Activated naive CD4-positive, alpha-beta T cell treated with anti-CD3 and anti-CD28 coated beads, Interleukin-2, amount 50 U/mL, for 72 hours (primary cell): ENCODE data around the gene TMBIM1. TPM values are rescaled to one million over a fixed set of nuclear protein-coding genes. Genes with fewer than 3 reads are reported as not detected.

ENCODE experiments used
- ATAC-seq, 2 donors: fragments of 150-1000 bp; cut with Tn5 transposase; 2 replicates each; pipeline ENCODE4 v1.10.0; 2021; ENCODE audit warnings: mild to moderate bottlenecking in 2 of 2, moderate library complexity in 2 of 2
- DNase-seq, 2 donors: peaks; one replicate each; pipeline ENCODE4 v3.0.0; 2021 to 2022; ENCODE audit warnings: low spot score in 2 of 2
- H3K27ac Mint-ChIP-seq, 2 donors: one replicate each; pipeline ENCODE4 v1.8.0; 2022; ENCODE audit warnings: mild to moderate bottlenecking in 2 of 2, mixed read lengths in 2 of 2
- H3K36me3 Mint-ChIP-seq, 2 donors: one replicate each; pipeline ENCODE4 v1.8.0; 2022; ENCODE audit warnings: mixed read lengths in 2 of 2
- H3K9me3 Mint-ChIP-seq, 2 donors: one replicate each; pipeline ENCODE4 v1.8.0; 2022; ENCODE audit warnings: mixed read lengths in 2 of 2
- total RNA-seq, 2 donors: library from RNA; stranded (reverse); gene quantifications; one replicate each; pipeline ENCODE4 v1.2.3, GENCODE V29; 2022

Gene TMBIM1
- total RNA-seq, 2 donors from 2014 or later, result 46.1 to 47.5 TPM

- no peaks in the 10 kb centered on the region for H3K9me3 Mint-ChIP-seq
- DNase-seq (no peak), ATAC-seq (peak in 1 of 2 donors; percentile 46)
- H3K27ac Mint-ChIP-seq, result peak overlapping the region; percentile 87 to 94
- H3K36me3 Mint-ChIP-seq, result peaks cover 40 to 91% of the 10 kb centered on the region in 2 donors
Measured at GRCh38 chr2:218229851-218230250, 62.5 kb downstream of the TMBIM1 start.

- ATAC-seq, result peak; percentile 88 to 89
- H3K9me3 Mint-ChIP-seq, result no peaks in the 10 kb centered on the region
Measured at GRCh38 chr2:218229239-218229638, 63.1 kb downstream of the TMBIM1 start.

GRCh38 chr2:218228366-218229090 is 63.8 kb downstream of the TMBIM1 start:
- no peaks in the 10 kb centered on the region for H3K9me3 Mint-ChIP-seq
- no peak for DNase-seq
- peaks cover 39 to 91% of the 10 kb centered on the region in 2 donors for H3K36me3 Mint-ChIP-seq
- no peak for ATAC-seq
- H3K27ac Mint-ChIP-seq, result peak overlapping the region; percentile 87 to 94

More at GRCh38 chr2:218229239-218229638, 63.1 kb downstream of the TMBIM1 start:
- peak in 1 of 2 donors; percentile 33 for DNase-seq
- Mint-ChIP-seq H3K27ac (peak overlapping the region; percentile 87 to 94), H3K36me3 (peaks cover 41 to 91% of the 10 kb centered on the region in 2 donors)

- ATAC-seq (no peak), DNase-seq (no peak)
- peaks cover 31 to 81% of the 10 kb centered on the region in 2 donors for H3K36me3 Mint-ChIP-seq
- peak overlapping the region; percentile 81 to 87 for H3K27ac Mint-ChIP-seq
- H3K9me3 Mint-ChIP-seq, result no peaks in the 10 kb centered on the region
Measured at GRCh38 chr2:218226903-218227302, 65.4 kb downstream of the TMBIM1 start.

Other genes starting within 250 kb of the TMBIM1 start
- 1 to 10 TPM; 3.2 to 5.1 TPM for gene RUFY4, start 223.2 kb downstream of the TMBIM1 start, total RNA-seq
- under 1 TPM in 1 of 2 donors, not detected in 1; 0.33 TPM for gene CXCR2, start 166.5 kb downstream of the TMBIM1 start, total RNA-seq
- not detected for gene CXCR1, start 125.5 kb downstream of the TMBIM1 start, total RNA-seq
- 100 to 1,000 TPM; 567 to 656 TPM for gene ARPC2, start 75.3 kb downstream of the TMBIM1 start, total RNA-seq
- gene GPBAR1, start 31.5 kb downstream of the TMBIM1 start, total RNA-seq, result under 1 TPM; 0.46 to 0.88 TPM
- gene AAMP, start 22.4 kb downstream of the TMBIM1 start, total RNA-seq, result 10 to 100 TPM; 67.7 to 68.4 TPM
- gene PNKD, start 22.0 kb downstream of the TMBIM1 start, total RNA-seq, result 10 to 100 TPM; 25.1 to 30.4 TPM
- gene CATIP, start 64.4 kb upstream of the TMBIM1 start, total RNA-seq, result not detected
- gene SLC11A1, start 89.8 kb upstream of the TMBIM1 start, total RNA-seq, result not detected
- gene CTDSP1, start 107.4 kb upstream of the TMBIM1 start, total RNA-seq, result 10 to 100 TPM in 1 of 2 donors, 1 to 10 TPM in 1; 8.1 to 86.8 TPM
- gene VIL1, start 126.6 kb upstream of the TMBIM1 start, total RNA-seq, result not detected